Prostate gland (tissue), 2 donors: Measurements from ENCODE around the gene COL11A2. TPM values are rescaled to one million over a fixed set of nuclear protein-coding genes. Genes with fewer than 3 reads are reported as not detected.

Source experiments
- DNase-seq: peaks from one replicate; pipeline ENCODE4 v3.0.0-alpha.2; 2019; ENCODE audit warnings: low spot score
- H3K27ac ChIP-seq, 2 donors: fragments of 200-600 bp; sonication (generic); 2 replicates each; pipeline ENCODE4 v1.5.1; 2017 to 2019
- H3K27me3 ChIP-seq: fragments of 200-600 bp; sonication (generic); replicated peaks from 2 replicates; pipeline ENCODE4 v1.5.1; 2019; ENCODE audit not compliant: insufficient read depth
- H3K36me3 ChIP-seq, 2 donors: fragments of 200-600 bp; sonication (generic); 1 replicate in 1 of 2; 2 replicates in 1 of 2; pipeline versions ENCODE4 v1.5.1 to v1.8.1; 2017 to 2019
- H3K4me1 ChIP-seq: fragments of 200-600 bp; sonication (generic); replicated peaks from 2 replicates; pipeline ENCODE4 v1.5.1; 2019
- H3K4me3 ChIP-seq, 2 donors: fragments of 200-600 bp; sonication (generic); 2 replicates each; pipeline ENCODE4 v1.5.1; 2017 to 2019
- H3K9me3 ChIP-seq: fragments of 200-600 bp; sonication (generic); 2 replicates; pipeline ENCODE4 v1.5.1; 2017
- CTCF ChIP-seq, 4 experiments: fragments of 200-600 bp in 2 of 4; fragments of 450-650 bp in 2 of 4; sonication (generic) in 2 of 4; IDR thresholded peaks; 1 replicate in 3 of 4; 2 replicates in 1 of 4; pipeline ENCODE4 v1.5.1; 2016 to 2019; ENCODE audit warnings: antibody characterized with exemption in 4 of 4, mild to moderate bottlenecking in 2 of 4, moderate library complexity in 2 of 4
- POLR2A ChIP-seq: fragments of 450-650 bp; IDR thresholded peaks from one replicate; pipeline ENCODE4 v1.6.1; 2016; ENCODE audit warnings: antibody characterized with exemption, mild to moderate bottlenecking
- POLR2AphosphoS5 ChIP-seq: sonication (generic); formaldehyde crosslinking; IDR thresholded peaks from one replicate; pipeline ENCODE4 v1.6.1; 2017; ENCODE audit warnings: antibody characterized with exemption
- WGBS: methylation state at CpG from one replicate; pipeline ENCODE4 v1.1.5; 2018; 5-methylcytosine and 5-hydroxymethylcytosine counted together
- intact Hi-C: fragments of 100-400 bp; cut with DNase I; formaldehyde crosslinking; loops from one replicate; pipeline ENCODE4 v1.14.2; 2022
- microRNA counts, 2 donors: library from miRNA; unstranded; fragments of <30 nt; microRNA quantifications; one replicate each; lab custom pipeline; 2016 to 2017
- microRNA-seq: library from miRNA; unstranded; fragments of <30 nt; microRNA quantifications from one replicate; pipeline ENCODE4, GENCODE V29; 2016
- small RNA-seq, 2 donors: library from RNA; depleted of rRNA; stranded (forward); fragments of <200 nt; gene quantifications; one replicate each; pipeline ENCODE3, GENCODE V24; 2016
- total RNA-seq, 2 donors: library from RNA; depleted of rRNA; stranded (reverse); fragments of >200 nt; gene quantifications; one replicate each; pipeline ENCODE4 v1.1.0, GENCODE V29; 2016

The COL11A2 gene
- total RNA-seq, 2 donors from 2014 or later = 0.91 to 3.6 TPM

DNA sequence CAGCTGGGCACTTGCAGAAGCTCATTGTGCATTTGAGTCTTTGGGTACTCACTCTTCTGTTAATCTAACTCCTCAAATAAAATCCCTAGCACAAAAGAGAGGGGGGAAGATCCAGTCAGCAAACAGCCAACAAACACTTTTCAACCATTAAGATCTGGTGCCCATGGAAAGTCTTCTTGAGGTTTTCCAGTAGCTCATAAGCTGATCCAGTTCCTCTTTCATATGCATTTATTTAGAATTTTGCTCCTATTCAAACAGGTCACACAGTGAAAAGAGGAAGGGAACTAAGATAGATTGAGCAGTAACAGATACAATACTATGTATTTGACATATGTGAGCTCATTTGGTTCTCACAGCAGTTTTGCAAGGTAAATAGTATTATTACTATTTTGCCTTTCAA is 77.9 kb downstream of the COL11A2 start:
- Histone ChIP-seq H3K4me3 (no peak overlapping the region), H3K36me3 (no peaks in the 10 kb centered on the region), H3K9me3 (no peaks in the 10 kb centered on the region), H3K4me1 (no peaks in the 10 kb centered on the region), H3K27me3 (peaks cover 8% of the 10 kb centered on the region), H3K27ac (no peak overlapping the region)
- intact Hi-C loops = no loop called here
- no peak for DNase-seq
- TF ChIP-seq POLR2A = no peak
- TF ChIP-seq POLR2AphosphoS5 = no peak
- TF ChIP-seq CTCF (IDR thresholded peaks at IDR 0.05) = no peak

DNA sequence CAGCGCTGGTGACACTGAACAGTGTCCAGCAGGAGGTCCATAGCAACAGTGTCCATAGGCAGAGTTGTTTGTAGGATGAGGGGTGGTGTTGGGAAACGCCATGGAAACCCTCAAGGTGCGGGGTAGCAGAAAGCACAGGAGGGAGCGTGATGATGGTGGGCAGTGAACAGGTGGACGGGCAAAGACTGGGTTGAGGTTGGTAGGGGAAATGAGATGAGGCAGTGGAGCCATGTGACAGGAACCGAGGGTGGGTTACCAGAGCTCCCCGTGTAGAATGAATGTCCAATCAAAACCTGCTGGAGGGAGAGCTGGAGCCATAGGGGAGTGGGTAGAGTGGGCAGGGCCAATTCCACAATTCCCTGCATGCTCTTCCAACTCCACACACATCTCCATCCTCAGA is 78.5 kb downstream of the COL11A2 start:
- Histone ChIP-seq H3K27ac (no peak overlapping the region), H3K36me3 (no peaks in the 10 kb centered on the region), H3K4me3 (no peak overlapping the region), H3K9me3 (no peaks in the 10 kb centered on the region), H3K27me3 (peaks cover 8% of the 10 kb centered on the region), H3K4me1 (no peaks in the 10 kb centered on the region)
- DNase-seq = no peak
- intact Hi-C loops = no loop called here
- WGBS = 67% methylated on average over 7 of the region's 7 CpGs
- TF ChIP-seq CTCF (IDR thresholded peaks at IDR 0.05) (no peak), POLR2A (no peak), POLR2AphosphoS5 (no peak)

MicroRNAs within 50 kb of the gene (microRNA counts, 767-probe panel; counts per million panel counts)
- 0 to 431 counts per million in 2 donors for microRNA hsa-miR-219-1-3p (lab: Ali Mortazavi, UCI)
- microRNA hsa-miR-219-5p (lab: Ali Mortazavi, UCI) = 0 to 431 counts per million in 2 donors

Small RNAs within 50 kb of the gene (microRNA-seq; reads per million reads assigned to microRNA genes)
- 1.4 reads per million, percentile 17 among the genes with 10 or more reads in this experiment for gene MIR219A1

Small RNAs within 50 kb of the gene (small RNA-seq; reads per million reads assigned to genes)
- gene MIR219A1 (2.4 to 2.8 reads per million in 2 donors), gene RNY4P10 (0.09 to 1.5 reads per million in 2 donors)

Other genes with a start within 250 kb of the COL11A2 start
- 10 to 100 TPM in 1 of 2 donors, 1 to 10 TPM in 1; 9.6 to 26.1 TPM for gene HLA-DMA, start 239.4 kb downstream of the COL11A2 start, total RNA-seq
- 100 to 1,000 TPM; 153 to 252 TPM for gene BRD2, start 223.9 kb downstream of the COL11A2 start, total RNA-seq
- gene HLA-DOA, start 182.9 kb downstream of the COL11A2 start, total RNA-seq = 10 to 100 TPM in 1 of 2 donors, 1 to 10 TPM in 1; 7.2 to 14.6 TPM
- gene HLA-DPA1, start 118.8 kb downstream of the COL11A2 start, total RNA-seq = 10 to 100 TPM; 69.5 to 73.7 TPM
- 10 to 100 TPM; 51.6 to 57.5 TPM for gene HLA-DPB1, start 116.5 kb downstream of the COL11A2 start, total RNA-seq
- gene RXRB, start 8.2 kb upstream of the COL11A2 start, total RNA-seq = 10 to 100 TPM; 30.6 to 40.5 TPM
- 100 to 1,000 TPM; 109 to 182 TPM for gene SLC39A7, start 8.4 kb upstream of the COL11A2 start, total RNA-seq
- gene HSD17B8, start 12.2 kb upstream of the COL11A2 start, total RNA-seq = 10 to 100 TPM; 21.9 to 43.7 TPM
- gene RING1, start 16.0 kb upstream of the COL11A2 start, total RNA-seq = 10 to 100 TPM; 23.9 to 30.8 TPM
- 10 to 100 TPM; 42.2 to 55.0 TPM for gene VPS52, start 79.4 kb upstream of the COL11A2 start, total RNA-seq
- gene RPS18, start 79.6 kb upstream of the COL11A2 start, total RNA-seq = 1,000 to 10,000 TPM; 1,990 to 4,594 TPM
- gene B3GALT4, start 84.7 kb upstream of the COL11A2 start, total RNA-seq = 10 to 100 TPM; 15.8 to 21.4 TPM
- gene WDR46, start 96.8 kb upstream of the COL11A2 start, total RNA-seq = 10 to 100 TPM; 41.3 to 47.2 TPM
- gene PFDN6, start 97.1 kb upstream of the COL11A2 start, total RNA-seq = 10 to 100 TPM; 24.1 to 59.7 TPM
- 100 to 1,000 TPM in 1 of 2 donors, 10 to 100 TPM in 1; 98.7 to 107 TPM for gene RGL2, start 106.5 kb upstream of the COL11A2 start, total RNA-seq
- gene TAPBP, start 121.6 kb upstream of the COL11A2 start, total RNA-seq = 100 to 1,000 TPM; 190 to 192 TPM
- 10 to 100 TPM; 25.1 to 27.5 TPM for gene ZBTB22, start 125.3 kb upstream of the COL11A2 start, total RNA-seq
- 10 to 100 TPM; 52.8 to 75.1 TPM for gene DAXX, start 130.5 kb upstream of the COL11A2 start, total RNA-seq
- gene KIFC1, start 199.4 kb upstream of the COL11A2 start, total RNA-seq = 1 to 10 TPM; 5.8 to 6.5 TPM
- 100 to 1,000 TPM in 1 of 2 donors, 10 to 100 TPM in 1; 98.2 to 132 TPM for gene PHF1, start 218.5 kb upstream of the COL11A2 start, total RNA-seq
- gene CUTA, start 225.6 kb upstream of the COL11A2 start, total RNA-seq = 100 to 1,000 TPM; 189 to 260 TPM
- 10 to 100 TPM in 1 of 2 donors, 1 to 10 TPM in 1; 6.1 to 24.8 TPM for gene SYNGAP1, start 227.6 kb upstream of the COL11A2 start, total RNA-seq